Activated CD8-positive, alpha-beta memory T cell treated with anti-CD3 and anti-CD28 coated beads, Interleukin-2, amount 10 ng/mL, durations not matched to agents 7 days and 5 days (primary cell): ENCODE data around the gene KCTD6. TPM values are rescaled to one million over a fixed set of nuclear protein-coding genes. Genes with fewer than 3 reads are reported as not detected.
A peak's percentile ranks its signal among the peaks of the same experiment; 100 is the strongest.

Source experiments
- ATAC-seq: fragments of 150-1000 bp; cut with Tn5 transposase; one replicate; pipeline ENCODE4 v1.10.0; 2021; ENCODE audit warnings: moderate library complexity
- CTCF ChIA-PET: fragments of 350-600 bp; sonication (Branson Sonifier 250); formaldehyde crosslinking; loops from one replicate; lab custom pipeline; 2021; ENCODE audit warnings: antibody characterized with exemption; lab: Charles Lee
- DNase-seq: peaks from one replicate; pipeline ENCODE4 v3.0.0-alpha.2; 2020
- H3K27ac Mint-ChIP-seq: one replicate; pipeline ENCODE4 v1.8.0; 2021; ENCODE audit warnings: mild to moderate bottlenecking, mixed read lengths
- H3K27me3 Mint-ChIP-seq: one replicate; pipeline ENCODE4 v1.8.0; 2021; ENCODE audit warnings: mixed read lengths
- H3K36me3 Mint-ChIP-seq: one replicate; pipeline ENCODE4 v1.8.0; 2021; ENCODE audit warnings: mild to moderate bottlenecking, mixed read lengths
- H3K4me1 Mint-ChIP-seq: one replicate; pipeline ENCODE4 v1.8.0; 2021; ENCODE audit warnings: mixed read lengths
- H3K4me3 Mint-ChIP-seq: one replicate; pipeline ENCODE4 v1.8.0; 2021; ENCODE audit warnings: mild to moderate bottlenecking, moderate library complexity, mixed read lengths
- H3K9me3 Mint-ChIP-seq: one replicate; pipeline ENCODE4 v1.8.0; 2022; ENCODE audit warnings: low read depth, mixed read lengths
- total RNA-seq, 2 experiments: library from RNA; stranded (reverse); gene quantifications; one replicate each; pipeline ENCODE4 v1.2.3, GENCODE V29; 2021

Gene KCTD6
- total RNA-seq = 1 to 10 TPM; 6.4 to 7.0 TPM

GRCh38 chr3:58491506-58492402, at the start of gene KCTD6:
KCTD6 (plus strand) TSS chr3:58492096; CDS start chr3:58498756, 6,660 bp downstream.
- H3K4me3 Mint-ChIP-seq = peak within 1 kb of the TSS; percentile 84
- peaks cover 2% of the 10 kb centered on the region for H3K36me3 Mint-ChIP-seq
- peak within 1 kb of the TSS; percentile 81 for H3K27ac Mint-ChIP-seq
- ATAC-seq (peak; percentile 91), DNase-seq (peak; percentile 90)
- H3K9me3 Mint-ChIP-seq = no peaks in the 10 kb centered on the region
- peaks cover 33% of the 10 kb centered on the region for H3K4me1 Mint-ChIP-seq
- CTCF ChIA-PET = interaction anchor here (0.6 to 5.7 kb wide), 24 partner anchors 9 to 237 kb away, joined by 3 to 72 read pairs (median 5); partner anchors contain the start of genes HTD2, PDHB, PXK and RPP14
- H3K27me3 Mint-ChIP-seq = peaks cover 47% of the 10 kb centered on the region

- peaks cover 17% of the 10 kb centered on the region for H3K36me3 Mint-ChIP-seq
- no peak overlapping the region for H3K4me3 Mint-ChIP-seq
- CTCF ChIA-PET = interaction anchor here (1.2 kb wide), 1 partner anchor 9 kb away, joined by 3 read pairs; no protein-coding TSS in a partner anchor
- peaks cover 15% of the 10 kb centered on the region for H3K9me3 Mint-ChIP-seq
- no peak for DNase-seq
- H3K27me3 Mint-ChIP-seq = peaks cover 6% of the 10 kb centered on the region
- H3K4me1 Mint-ChIP-seq = peaks cover 2% of the 10 kb centered on the region
- ATAC-seq = no peak
- H3K27ac Mint-ChIP-seq = no peak overlapping the region
Observed at GRCh38 chr3:58452176-58452575, 39.7 kb upstream of the KCTD6 start.

- CTCF ChIA-PET = interaction anchor here (1.0 kb wide), 1 partner anchor 11 kb away, joined by 4 read pairs; no protein-coding TSS in a partner anchor
- Mint-ChIP-seq H3K27me3 (no peaks in the 10 kb centered on the region), H3K4me3 (no peak overlapping the region), H3K9me3 (peaks cover 7% of the 10 kb centered on the region), H3K36me3 (peaks cover 10% of the 10 kb centered on the region), H3K4me1 (peaks cover 9% of the 10 kb centered on the region), H3K27ac (no peak overlapping the region)
- no peak for DNase-seq
- no peak for ATAC-seq
Observed at GRCh38 chr3:58459160-58459559, 32.7 kb upstream of the KCTD6 start.

GRCh38 chr3:58462829-58463180, 29.1 kb upstream of the KCTD6 start:
- no peaks in the 10 kb centered on the region for H3K36me3 Mint-ChIP-seq
- CTCF ChIA-PET = no interaction called here
- H3K27me3 Mint-ChIP-seq = peaks cover 7% of the 10 kb centered on the region
- H3K4me3 Mint-ChIP-seq = no peak overlapping the region
- H3K9me3 Mint-ChIP-seq = no peaks in the 10 kb centered on the region
- DNase-seq = no peak
- no peak for ATAC-seq
- H3K27ac Mint-ChIP-seq = no peak overlapping the region
- H3K4me1 Mint-ChIP-seq = peaks cover 14% of the 10 kb centered on the region

- H3K4me1 Mint-ChIP-seq = peaks cover 14% of the 10 kb centered on the region
- H3K9me3 Mint-ChIP-seq = no peaks in the 10 kb centered on the region
- ATAC-seq (peak; percentile 98), DNase-seq (peak; percentile 88)
- H3K27me3 Mint-ChIP-seq = peaks cover 7% of the 10 kb centered on the region
- H3K27ac Mint-ChIP-seq = no peak overlapping the region
- CTCF ChIA-PET = interaction anchor here (0.5 to 1.6 kb wide), 26 partner anchors 8 to 167 kb away, joined by 3 to 16 read pairs (median 4); partner anchors contain the start of genes HTD2, KCTD6 and RPP14
- no peak overlapping the region for H3K4me3 Mint-ChIP-seq
- H3K36me3 Mint-ChIP-seq = no peaks in the 10 kb centered on the region
Observed at GRCh38 chr3:58463181-58463941, 28.5 kb upstream of the KCTD6 start.

- H3K4me3 Mint-ChIP-seq = no peak overlapping the region
- no peak overlapping the region for H3K27ac Mint-ChIP-seq
Observed at GRCh38 chr3:58463942-58464271, 28.0 kb upstream of the KCTD6 start.

GRCh38 chr3:58464866-58465265, 27.0 kb upstream of the KCTD6 start:
- Mint-ChIP-seq H3K4me3 (no peak overlapping the region), H3K4me1 (peaks cover 21% of the 10 kb centered on the region), H3K27me3 (peaks cover 10% of the 10 kb centered on the region), H3K36me3 (no peaks in the 10 kb centered on the region), H3K27ac (no peak overlapping the region), H3K9me3 (no peaks in the 10 kb centered on the region)
- ATAC-seq (no peak), DNase-seq (no peak)
- CTCF ChIA-PET = interaction anchor here (0.6 to 2.4 kb wide), 7 partner anchors 8 to 73 kb away, joined by 3 to 16 read pairs (median 3); partner anchors contain the start of gene KCTD6

More at GRCh38 chr3:58463942-58464271, 28.0 kb upstream of the KCTD6 start:
- ATAC-seq = no peak
- no peak for DNase-seq
- Mint-ChIP-seq H3K27me3 (peaks cover 7% of the 10 kb centered on the region), H3K4me1 (peaks cover 14% of the 10 kb centered on the region), H3K36me3 (no peaks in the 10 kb centered on the region), H3K9me3 (no peaks in the 10 kb centered on the region)
- CTCF ChIA-PET = interaction anchor here (0.5 to 1.6 kb wide), 26 partner anchors 8 to 167 kb away, joined by 3 to 16 read pairs (median 4); partner anchors contain the start of genes HTD2, KCTD6 and RPP14

GRCh38 chr3:58466899-58467563, 24.9 kb upstream of the KCTD6 start:
- no peaks in the 10 kb centered on the region for H3K9me3 Mint-ChIP-seq
- CTCF ChIA-PET = interaction anchor here (1.1 to 2.4 kb wide), 2 partner anchors 25 to 160 kb away, joined by 3 to 13 read pairs; partner anchors contain the start of gene KCTD6
- no peak overlapping the region for H3K27ac Mint-ChIP-seq
- ATAC-seq = no peak
- H3K4me3 Mint-ChIP-seq = no peak overlapping the region
- DNase-seq = no peak
- peaks cover 42% of the 10 kb centered on the region for H3K4me1 Mint-ChIP-seq
- peaks cover 11% of the 10 kb centered on the region for H3K27me3 Mint-ChIP-seq
- H3K36me3 Mint-ChIP-seq = no peaks in the 10 kb centered on the region

GRCh38 chr3:58469096-58469495, 22.8 kb upstream of the KCTD6 start:
- ATAC-seq = no peak
- H3K36me3 Mint-ChIP-seq = peaks cover 4% of the 10 kb centered on the region
- no peak for DNase-seq
- CTCF ChIA-PET = interaction anchor here (0.7 to 8.0 kb wide), 4 partner anchors 8 to 291 kb away, joined by 3 to 72 read pairs (median 4); partner anchors contain the start of gene KCTD6
- no peaks in the 10 kb centered on the region for H3K9me3 Mint-ChIP-seq
- no peak overlapping the region for H3K27ac Mint-ChIP-seq
- no peak overlapping the region for H3K4me3 Mint-ChIP-seq
- H3K4me1 Mint-ChIP-seq = peaks cover 44% of the 10 kb centered on the region
- H3K27me3 Mint-ChIP-seq = peaks cover 20% of the 10 kb centered on the region

GRCh38 chr3:58470363-58471024, 21.4 kb upstream of the KCTD6 start:
- peaks cover 18% of the 10 kb centered on the region for H3K27me3 Mint-ChIP-seq
- H3K4me3 Mint-ChIP-seq = no peak overlapping the region
- DNase-seq (no peak), ATAC-seq (no peak)
- CTCF ChIA-PET = interaction anchor here (0.6 to 8.0 kb wide), 13 partner anchors 9 to 709 kb away, joined by 3 to 72 read pairs (median 4); partner anchors contain the start of genes HTD2, KCTD6, PDHB and RPP14
- peaks cover 52% of the 10 kb centered on the region for H3K4me1 Mint-ChIP-seq
- no peaks in the 10 kb centered on the region for H3K9me3 Mint-ChIP-seq
- H3K27ac Mint-ChIP-seq = peak overlapping the region; percentile 83
- H3K36me3 Mint-ChIP-seq = peaks cover 4% of the 10 kb centered on the region

GRCh38 chr3:58471025-58471887, 20.6 kb upstream of the KCTD6 start:
- H3K4me1 Mint-ChIP-seq = peaks cover 52% of the 10 kb centered on the region
- ATAC-seq (peak; percentile 98), DNase-seq (peak; percentile 88)

More at GRCh38 chr3:58471025-58471887, 20.6 kb upstream of the KCTD6 start:
- no peak overlapping the region for H3K4me3 Mint-ChIP-seq
- peaks cover 4% of the 10 kb centered on the region for H3K36me3 Mint-ChIP-seq
- CTCF ChIA-PET = interaction anchor here (0.6 to 8.0 kb wide), 16 partner anchors 8 to 710 kb away, joined by 3 to 72 read pairs (median 4); partner anchors contain the start of genes HTD2, KCTD6, PDHB and RPP14
- H3K27ac Mint-ChIP-seq = peak overlapping the region; percentile 83
- H3K9me3 Mint-ChIP-seq = no peaks in the 10 kb centered on the region
- peaks cover 15% of the 10 kb centered on the region for H3K27me3 Mint-ChIP-seq
